NCI-H526 (cell line): ENCODE results near the gene CDH4.

Source experiments
- DNase-seq, 2 experiments: peaks; one replicate each; lab custom pipeline; 2025; lab: John Stamatoyannopoulos, UW

CDH4 gene

GRCh38 chr20:61734733-61735502 is 482.9 kb downstream of the CDH4 start:
- no peak for DNase-seq

DNA sequence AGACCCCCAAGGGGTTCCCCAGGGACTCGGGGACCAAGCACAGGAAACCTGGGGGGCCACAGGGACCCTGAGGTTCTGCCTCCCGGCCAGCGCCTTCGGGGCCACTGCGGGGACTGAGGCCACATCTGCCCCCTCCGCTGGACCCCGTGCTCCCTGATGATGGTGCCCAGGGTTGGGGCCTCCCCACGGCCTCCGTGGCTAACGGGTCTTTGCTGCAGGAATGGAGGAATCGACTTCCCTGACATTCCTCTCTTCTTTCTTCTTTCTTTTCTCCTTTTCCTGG is 483.4 kb downstream of the CDH4 start:
- DNase-seq = no peak

- no peak for DNase-seq
These were observed 484.1 kb downstream of the CDH4 start for GRCh38 chr20:61736001-61736635.

DNA sequence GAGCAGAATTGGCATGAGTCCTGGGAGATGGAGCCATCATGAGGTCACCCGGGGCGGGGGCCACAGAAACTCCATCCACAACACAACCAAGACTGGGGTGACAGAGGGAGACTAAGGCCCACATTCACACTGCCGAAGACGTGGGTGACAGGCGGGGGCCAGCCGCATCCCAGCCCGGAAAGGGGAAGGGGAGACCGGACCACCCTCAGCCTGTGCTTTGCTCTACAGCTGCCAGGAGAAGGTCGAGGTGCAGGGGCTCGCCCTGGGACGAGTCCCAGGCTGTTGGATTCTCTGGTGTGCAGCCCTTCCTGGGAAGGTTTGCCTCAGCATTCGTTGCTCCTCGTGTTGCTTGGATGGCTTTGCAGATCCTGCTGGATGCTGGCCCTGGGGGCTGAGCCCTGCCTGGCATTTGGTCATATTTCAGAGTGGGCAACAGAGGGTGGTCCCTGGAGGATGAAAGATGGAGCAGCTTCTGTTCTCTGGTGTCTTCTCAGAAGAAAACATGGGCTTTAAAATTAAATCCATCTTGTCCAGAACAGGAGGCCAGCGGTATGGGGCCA is 484.8 kb downstream of the CDH4 start:
- no peak for DNase-seq

DNA sequence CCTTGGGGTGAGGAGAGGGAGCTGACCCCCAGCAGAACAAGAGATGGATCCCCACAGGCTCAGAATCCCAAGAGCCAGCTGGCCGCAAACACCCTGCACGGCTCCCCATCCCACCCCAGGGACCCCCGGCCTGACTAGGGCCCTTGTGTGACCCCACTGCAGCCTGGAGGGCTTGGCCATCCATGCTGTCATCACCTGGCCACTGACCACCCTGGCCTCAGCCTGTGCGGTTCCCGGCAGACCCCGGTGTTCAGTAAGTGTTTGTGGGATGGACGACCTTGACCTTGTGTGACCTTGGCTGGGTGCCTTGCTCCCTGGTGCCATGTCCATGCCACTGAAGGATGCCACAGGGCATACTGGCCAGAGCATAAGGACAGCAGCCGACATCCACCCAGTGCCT is 485.3 kb downstream of the CDH4 start:
- no peak for DNase-seq

GRCh38 chr20:61737812-61738443 is 485.9 kb downstream of the CDH4 start:
- DNase-seq = no peak

- no peak for DNase-seq
These were observed 486.6 kb downstream of the CDH4 start for GRCh38 chr20:61738601-61739069.

DNA sequence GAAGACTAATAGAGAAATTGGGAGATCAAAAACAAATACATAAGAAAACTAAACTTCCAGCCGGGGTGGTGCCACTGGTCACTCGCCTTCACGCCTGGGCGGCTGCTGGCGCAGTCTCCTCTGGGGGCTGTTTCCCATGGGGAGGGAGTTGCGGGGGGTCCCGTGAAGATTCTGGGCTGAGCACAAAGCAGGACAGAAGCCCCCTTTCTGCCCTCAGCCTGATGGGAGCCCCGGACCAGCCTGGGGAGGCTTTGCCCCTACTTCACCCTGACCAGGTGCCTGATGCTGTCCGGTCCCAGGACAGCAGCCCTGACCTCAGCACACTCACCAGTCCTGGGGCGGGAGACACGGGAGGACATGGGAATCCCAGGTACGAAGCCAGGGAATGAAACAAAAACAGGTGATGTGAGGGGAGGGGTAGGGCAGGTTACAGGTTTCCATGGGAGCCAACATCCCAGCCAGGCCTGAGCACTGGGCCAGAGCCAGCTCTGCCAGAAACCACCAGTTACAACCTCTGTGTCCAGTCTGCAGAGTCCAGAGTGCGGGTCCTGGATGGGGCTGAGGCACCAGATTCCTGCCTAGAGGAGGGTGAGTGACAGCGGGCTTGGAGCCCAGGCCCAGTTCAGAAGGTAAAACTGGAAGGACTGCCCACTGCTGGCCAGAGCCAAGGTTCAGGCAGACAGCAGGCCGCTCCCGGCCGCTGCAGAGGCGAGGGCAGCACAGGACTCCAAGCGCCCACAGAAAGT is 487.2 kb downstream of the CDH4 start:
- no peak for DNase-seq

DNA sequence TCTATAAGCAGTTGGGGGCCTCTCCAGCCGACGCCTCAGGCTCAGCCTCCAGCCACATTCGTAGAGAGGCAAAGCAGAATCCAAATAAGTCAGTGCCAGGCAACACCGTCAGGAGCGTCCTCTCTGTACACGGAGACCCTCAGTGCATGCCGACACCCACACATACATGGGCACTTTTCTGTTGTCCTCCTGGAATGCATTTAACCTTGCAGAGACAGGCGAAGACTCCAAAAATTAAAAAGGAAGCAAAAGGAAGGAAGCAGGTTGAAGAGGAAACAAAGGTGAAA is 487.7 kb downstream of the CDH4 start:
- no peak for DNase-seq

DNA sequence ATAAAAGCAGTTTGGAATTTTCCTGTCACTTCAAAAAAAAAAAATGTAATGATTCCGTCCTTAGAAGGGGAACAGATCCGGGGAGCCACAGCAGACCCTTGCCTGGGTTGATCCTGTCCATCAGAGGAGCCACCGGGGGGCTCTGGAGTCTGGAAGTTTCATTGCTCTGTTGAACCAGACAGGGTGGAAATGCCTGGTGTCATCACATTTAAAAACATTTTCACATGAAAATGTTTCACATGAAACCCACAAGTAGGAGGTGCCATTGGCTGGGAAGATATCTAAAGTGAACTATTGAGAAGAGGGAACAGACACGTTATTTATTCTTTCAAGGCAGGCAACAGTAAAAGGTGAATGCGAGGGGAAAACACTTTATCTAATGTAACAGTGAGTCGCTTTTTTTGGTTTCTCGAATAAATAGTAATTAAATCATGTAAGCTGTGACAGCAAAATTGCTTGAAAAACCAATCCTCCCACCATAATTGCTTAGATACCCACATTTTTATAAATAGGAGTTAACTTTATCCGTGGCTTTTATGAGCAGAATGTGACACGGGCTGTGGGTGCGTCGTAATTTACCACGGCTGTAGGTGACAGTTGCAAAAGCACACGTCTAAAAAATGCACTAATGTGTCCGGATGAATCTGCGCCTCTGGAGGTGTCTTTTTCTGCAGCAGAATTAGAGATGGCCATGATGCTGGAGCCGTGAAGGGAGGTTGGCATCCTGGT is 490.2 kb downstream of the CDH4 start:
- no peak for DNase-seq

DNA sequence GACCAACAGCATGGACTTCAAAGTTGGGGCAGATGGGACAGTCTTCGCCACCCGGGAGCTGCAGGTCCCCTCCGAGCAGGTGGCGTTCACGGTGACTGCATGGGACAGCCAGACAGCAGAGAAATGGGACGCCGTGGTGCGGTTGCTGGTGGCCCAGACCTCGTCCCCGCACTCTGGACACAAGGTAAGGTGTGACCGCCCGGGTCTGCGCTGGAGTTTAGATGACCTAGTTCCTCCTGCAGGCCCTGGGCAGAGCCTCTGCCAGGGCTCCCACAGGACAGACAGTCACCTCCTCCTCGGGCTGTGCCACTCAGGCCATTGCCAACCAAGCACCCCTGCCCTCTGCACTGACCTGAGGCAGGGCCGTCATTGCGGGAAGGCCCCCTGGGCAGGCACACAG is 491.5 kb downstream of the CDH4 start:
- DNase-seq = no peak

GRCh38 chr20:61744691-61745396 is 492.8 kb downstream of the CDH4 start:
- no peak for DNase-seq

DNA sequence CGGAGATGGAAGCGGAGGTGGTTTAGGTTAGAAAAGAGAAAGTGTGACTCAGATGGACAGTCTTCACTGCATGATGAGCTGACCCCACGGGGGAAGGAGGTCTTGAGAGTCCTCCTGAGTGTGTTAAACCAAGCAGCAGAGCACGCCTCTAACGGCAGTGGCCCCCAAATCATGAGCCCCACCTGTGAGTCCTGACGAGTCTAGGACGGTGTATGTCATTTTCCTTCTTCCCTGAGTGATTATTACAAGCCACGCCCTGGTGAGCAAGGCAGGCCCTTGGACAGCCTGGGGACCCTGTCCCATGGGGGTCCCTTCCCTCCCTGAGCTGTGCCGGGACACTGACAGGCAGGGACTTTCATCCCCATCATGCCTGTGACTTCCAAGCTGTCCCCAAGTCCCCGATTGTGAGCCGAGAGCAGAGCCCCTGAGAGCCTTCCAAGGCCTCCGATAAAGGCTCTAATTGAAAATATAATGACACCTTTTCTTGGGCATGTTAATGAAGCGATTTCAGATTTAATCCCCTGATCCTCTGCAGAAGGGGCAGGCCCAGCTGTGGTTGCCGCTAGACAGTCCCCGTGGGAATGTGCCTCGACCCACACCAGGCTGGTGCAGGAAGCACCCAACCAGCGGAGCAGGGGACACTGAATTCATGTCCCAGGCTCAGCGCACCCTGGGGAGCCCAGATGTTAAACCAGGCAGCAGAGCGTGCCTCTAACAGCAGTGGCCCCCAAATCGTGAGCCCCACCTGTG is 493.5 kb downstream of the CDH4 start:
- DNase-seq = no peak

- no peak for DNase-seq
These were observed 494.1 kb downstream of the CDH4 start for GRCh38 chr20:61746147-61746646.

DNA sequence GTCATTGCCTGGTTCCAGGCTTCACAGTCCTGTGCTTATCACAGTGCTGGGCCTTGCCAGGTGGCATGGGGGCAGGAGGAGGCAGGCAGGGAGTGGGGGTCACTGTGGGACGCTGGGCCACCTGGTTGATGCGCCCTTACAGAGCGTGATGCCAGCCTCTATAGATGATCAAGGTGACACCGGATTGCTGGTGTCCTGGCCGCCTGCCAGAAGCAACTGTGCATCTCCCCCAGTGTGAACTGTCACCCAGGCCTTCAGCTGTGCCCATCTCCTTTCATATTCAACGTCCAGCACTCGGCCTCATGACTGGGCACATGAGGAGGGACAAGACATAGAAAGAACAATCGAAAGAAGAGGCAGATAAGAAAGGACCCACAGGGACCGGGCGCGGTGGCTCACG is 494.7 kb downstream of the CDH4 start:
- DNase-seq = no peak

- DNase-seq = no peak
These were observed 496.3 kb downstream of the CDH4 start for GRCh38 chr20:61748376-61748775.

GRCh38 chr20:61749406-61750075 is 497.5 kb downstream of the CDH4 start:
- no peak for DNase-seq

GRCh38 chr20:61750093-61750492 is 498.0 kb downstream of the CDH4 start:
- no peak for DNase-seq

GRCh38 chr20:61752576-61752975 is 500.5 kb downstream of the CDH4 start:
- DNase-seq = no peak
